Measurements from ENCODE around the gene WDR13. TPM values are rescaled to one million over a fixed set of nuclear protein-coding genes. Genes with fewer than 3 reads are reported as not detected.

The WDR13 gene
- total RNA-seq, 4 donors from 2014 or later, result 108 to 182 (median 139) TPM

GRCh38 chrX:48575642-48576041 lies 21.6 kb upstream of the WDR13 start:
- H3K36me3 ChIP-seq, result peaks cover 3 to 47% of the 10 kb centered on the region in 2 donors
- 93% methylated on average over 2 of the region's 13 CpGs; no CpG with 5 or more reads in 1 of the 2 donors for WGBS, 2 donors (ENCODE audit: low coverage in 1 of 2)
- H3K9me3 ChIP-seq, result no peaks in the 10 kb centered on the region
- H3K27ac ChIP-seq, result peak overlapping the region; percentile 94 to 98 (median 97)
- TF ChIP-seq EP300 (IDR thresholded peaks at IDR 0.05) (no peak), POLR2A (IDR thresholded peaks at IDR 0.05) (no peak), POLR2AphosphoS5 (IDR thresholded peaks at IDR 0.05) (no peak), CTCF (IDR thresholded peaks at IDR 0.05) (no peak)
- ATAC-seq, result no peak
- peaks cover 6 to 16% (median 13%) of the 10 kb centered on the region in 3 donors for H3K4me1 ChIP-seq
- no peaks in the 10 kb centered on the region for H3K27me3 ChIP-seq
- H3K4me3 ChIP-seq, result peak overlapping the region in 1 of 2 donors; percentile 75

GRCh38 chrX:48576108-48576507 lies 21.2 kb upstream of the WDR13 start:
- peak overlapping the region in 1 of 2 donors; percentile 75 for H3K4me3 ChIP-seq
- H3K27ac ChIP-seq, result peak overlapping the region in 3 of 4 donors; percentile 96 to 98 (median 98)

GRCh38 chrX:48578661-48579128 lies 18.6 kb upstream of the WDR13 start:
- Histone ChIP-seq H3K4me3 (no peak overlapping the region), H3K27ac (no peak overlapping the region), H3K9me3 (no peaks in the 10 kb centered on the region), H3K27me3 (no peaks in the 10 kb centered on the region), H3K4me1 (peaks cover 6 to 16% (median 13%) of the 10 kb centered on the region in 3 donors), H3K36me3 (peaks cover 3 to 47% of the 10 kb centered on the region in 2 donors)
- no peak for ATAC-seq
- TF ChIP-seq EP300 (IDR thresholded peaks at IDR 0.05), result no peak
- TF ChIP-seq POLR2AphosphoS5 (IDR thresholded peaks at IDR 0.05), result no peak
- no peak for TF ChIP-seq POLR2A (IDR thresholded peaks at IDR 0.05)
- no peak for TF ChIP-seq CTCF (IDR thresholded peaks at IDR 0.05)
- WGBS, 2 donors (ENCODE audit: low coverage in 1 of 2), result 50 to 60% methylated on average over 2 of the region's 2 CpGs

More at GRCh38 chrX:48576108-48576507, 21.2 kb upstream of the WDR13 start:
- no peaks in the 10 kb centered on the region for H3K9me3 ChIP-seq
- H3K4me1 ChIP-seq, result peaks cover 6 to 16% (median 13%) of the 10 kb centered on the region in 3 donors
- WGBS, 2 donors (ENCODE audit: low coverage in 1 of 2), result 95% methylated on average over 3 of the region's 6 CpGs; no CpG with 5 or more reads in 1 of the 2 donors
- H3K27me3 ChIP-seq, result no peaks in the 10 kb centered on the region
- TF ChIP-seq CTCF (IDR thresholded peaks at IDR 0.05) (no peak), POLR2A (IDR thresholded peaks at IDR 0.05) (no peak), EP300 (IDR thresholded peaks at IDR 0.05) (no peak), POLR2AphosphoS5 (IDR thresholded peaks at IDR 0.05) (no peak)
- peaks cover 3 to 47% of the 10 kb centered on the region in 2 donors for H3K36me3 ChIP-seq
- no peak for ATAC-seq

- WGBS, 2 donors (ENCODE audit: low coverage in 1 of 2), result 100% methylated on average over 1 of the region's 3 CpGs; no CpG with 5 or more reads in 1 of the 2 donors
- H3K36me3 ChIP-seq, result peaks cover 3 to 47% of the 10 kb centered on the region in 2 donors
- H3K4me3 ChIP-seq, result no peak overlapping the region
- ATAC-seq, result no peak
- H3K4me1 ChIP-seq, result peaks cover 6 to 16% (median 13%) of the 10 kb centered on the region in 3 donors
- H3K27me3 ChIP-seq, result no peaks in the 10 kb centered on the region
- no peak for TF ChIP-seq POLR2AphosphoS5 (IDR thresholded peaks at IDR 0.05)
- no peak for TF ChIP-seq POLR2A (IDR thresholded peaks at IDR 0.05)
- TF ChIP-seq EP300 (IDR thresholded peaks at IDR 0.05), result no peak
- no peak for TF ChIP-seq CTCF (IDR thresholded peaks at IDR 0.05)
- no peaks in the 10 kb centered on the region for H3K9me3 ChIP-seq
- no peak overlapping the region for H3K27ac ChIP-seq
Measured at GRCh38 chrX:48579259-48579658, 18.0 kb upstream of the WDR13 start.

GRCh38 chrX:48580662-48581061 lies 16.6 kb upstream of the WDR13 start:
- peaks cover 4 to 10% (median 8%) of the 10 kb centered on the region in 3 donors for H3K4me1 ChIP-seq
- TF ChIP-seq CTCF (IDR thresholded peaks at IDR 0.05), result no peak
- TF ChIP-seq POLR2A (IDR thresholded peaks at IDR 0.05), result no peak
- no peak for TF ChIP-seq POLR2AphosphoS5 (IDR thresholded peaks at IDR 0.05)
- TF ChIP-seq EP300 (IDR thresholded peaks at IDR 0.05), result no peak
- no peak overlapping the region for H3K4me3 ChIP-seq
- WGBS, 2 donors (ENCODE audit: low coverage in 1 of 2), result no CpG with 5 or more reads among the region's 1 CpG
- ATAC-seq, result no peak
- no peaks in the 10 kb centered on the region for H3K27me3 ChIP-seq
- peaks cover 1 to 42% of the 10 kb centered on the region in 2 donors for H3K36me3 ChIP-seq
- no peak overlapping the region for H3K27ac ChIP-seq
- no peaks in the 10 kb centered on the region for H3K9me3 ChIP-seq
